HG03045 (cell line): ENCODE results near the gene TFDP3.

ENCODE experiments used
- ATAC-seq: cut with Tn5 transposase; IDR thresholded peaks from one replicate; pipeline ENCODE4 v1.9.1; 2021; ENCODE audit warnings: mild to moderate bottlenecking, moderate library complexity; ENCODE audit not compliant: unreplicated experiment

The TFDP3 gene

GRCh38 chrX:133218329-133218728, at the start of gene TFDP3:
Gene TFDP3, minus strand, starts transcription at chrX:133218354. Its CDS starts 95 bp downstream, at chrX:133218259.
- ATAC-seq, result no peak

- ATAC-seq, result no peak
These were observed 49.5 kb upstream of the TFDP3 start for GRCh38 chrX:133267621-133268020.

- no peak for ATAC-seq
These were observed 47.2 kb upstream of the TFDP3 start for GRCh38 chrX:133265331-133265730.

- no peak for ATAC-seq
These were observed 40.3 kb upstream of the TFDP3 start for GRCh38 chrX:133258481-133258880.

GRCh38 chrX:133254666-133255065, 36.5 kb upstream of the TFDP3 start:
- ATAC-seq, result no peak

- ATAC-seq, result no peak
These were observed 33.0 kb upstream of the TFDP3 start for GRCh38 chrX:133251204-133251603.

GRCh38 chrX:133250184-133251100, 32.3 kb upstream of the TFDP3 start:
- ATAC-seq, result no peak

- ATAC-seq, result no peak
These were observed 31.3 kb upstream of the TFDP3 start for GRCh38 chrX:133249266-133250058.

- ATAC-seq, result no peak
These were observed 30.0 kb upstream of the TFDP3 start for GRCh38 chrX:133248177-133248576.

GRCh38 chrX:133246921-133247320, 28.8 kb upstream of the TFDP3 start:
- ATAC-seq, result no peak

GRCh38 chrX:133235830-133236229, 17.7 kb upstream of the TFDP3 start:
- ATAC-seq, result no peak

- no peak for ATAC-seq
These were observed 14.2 kb upstream of the TFDP3 start for GRCh38 chrX:133232331-133232730.

- no peak for ATAC-seq
These were observed 11.2 kb upstream of the TFDP3 start for GRCh38 chrX:133229361-133229760.

- ATAC-seq, result no peak
These were observed 2.4 kb downstream of the TFDP3 start for GRCh38 chrX:133215747-133216146.

- no peak for ATAC-seq
These were observed 3.1 kb downstream of the TFDP3 start for GRCh38 chrX:133215017-133215416.

GRCh38 chrX:133214301-133214700, 3.9 kb downstream of the TFDP3 start:
- ATAC-seq, result no peak

- ATAC-seq, result no peak
These were observed 5.0 kb downstream of the TFDP3 start for GRCh38 chrX:133213117-133213516.

- no peak for ATAC-seq
These were observed 10.4 kb downstream of the TFDP3 start for GRCh38 chrX:133207751-133208150.

- ATAC-seq, result no peak
These were observed 26.5 kb downstream of the TFDP3 start for GRCh38 chrX:133191739-133192039.

- ATAC-seq, result no peak
These were observed 27.0 kb downstream of the TFDP3 start for GRCh38 chrX:133190877-133191738.

GRCh38 chrX:133189195-133189594, 29.0 kb downstream of the TFDP3 start:
- ATAC-seq, result no peak
